MM.1S (cell line): ENCODE data around the gene DDX56.

Experiments
- EZH2 ChIP-seq: fragments of 300-600 bp; sonication (generic); optimal IDR thresholded peaks from 2 replicates; pipeline ENCODE3; 2017; ENCODE audit warnings: low read depth, mild to moderate bottlenecking, antibody characterized with exemption, low read length, mixed read lengths
- TF ChIP-seq, protein P1 (sequence below): fragments of 300-600 bp; sonication (generic); IDR thresholded peaks from 2 replicates; pipeline ENCODE4 v1.5.1; 2016; ENCODE audit warnings: antibody characterized with exemption, low read length, mixed read lengths

DNA sequence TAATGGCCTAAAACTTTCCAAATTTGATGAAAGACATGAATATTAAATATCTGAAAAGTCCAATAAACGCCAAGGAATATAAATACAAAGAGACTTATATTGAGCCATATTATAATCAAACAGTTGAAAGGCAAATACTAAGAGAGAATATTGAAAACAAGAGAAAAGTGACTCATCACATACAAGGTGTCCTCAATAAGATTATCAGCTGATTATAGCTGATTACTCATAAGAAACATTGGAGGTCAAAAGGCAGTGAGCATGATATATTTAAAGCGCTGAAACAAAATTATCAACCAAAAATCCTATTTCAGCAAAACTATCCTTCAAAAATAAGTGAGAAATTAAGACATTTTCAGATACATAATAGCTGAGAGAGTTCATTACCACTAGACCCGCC lies 24.8 kb downstream of the DDX56 start:
- TF ChIP-seq, protein P1, sequence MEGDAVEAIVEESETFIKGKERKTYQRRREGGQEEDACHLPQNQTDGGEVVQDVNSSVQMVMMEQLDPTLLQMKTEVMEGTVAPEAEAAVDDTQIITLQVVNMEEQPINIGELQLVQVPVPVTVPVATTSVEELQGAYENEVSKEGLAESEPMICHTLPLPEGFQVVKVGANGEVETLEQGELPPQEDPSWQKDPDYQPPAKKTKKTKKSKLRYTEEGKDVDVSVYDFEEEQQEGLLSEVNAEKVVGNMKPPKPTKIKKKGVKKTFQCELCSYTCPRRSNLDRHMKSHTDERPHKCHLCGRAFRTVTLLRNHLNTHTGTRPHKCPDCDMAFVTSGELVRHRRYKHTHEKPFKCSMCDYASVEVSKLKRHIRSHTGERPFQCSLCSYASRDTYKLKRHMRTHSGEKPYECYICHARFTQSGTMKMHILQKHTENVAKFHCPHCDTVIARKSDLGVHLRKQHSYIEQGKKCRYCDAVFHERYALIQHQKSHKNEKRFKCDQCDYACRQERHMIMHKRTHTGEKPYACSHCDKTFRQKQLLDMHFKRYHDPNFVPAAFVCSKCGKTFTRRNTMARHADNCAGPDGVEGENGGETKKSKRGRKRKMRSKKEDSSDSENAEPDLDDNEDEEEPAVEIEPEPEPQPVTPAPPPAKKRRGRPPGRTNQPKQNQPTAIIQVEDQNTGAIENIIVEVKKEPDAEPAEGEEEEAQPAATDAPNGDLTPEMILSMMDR = no peak
- no peak for TF ChIP-seq EZH2
